NCI-H748 (cell line): ENCODE results near the gene NRXN3.

Source experiments
- DNase-seq: peaks from one replicate; lab custom pipeline; 2025; ENCODE audit not compliant: unreplicated experiment; lab: John Stamatoyannopoulos, UW

NRXN3 gene

DNA sequence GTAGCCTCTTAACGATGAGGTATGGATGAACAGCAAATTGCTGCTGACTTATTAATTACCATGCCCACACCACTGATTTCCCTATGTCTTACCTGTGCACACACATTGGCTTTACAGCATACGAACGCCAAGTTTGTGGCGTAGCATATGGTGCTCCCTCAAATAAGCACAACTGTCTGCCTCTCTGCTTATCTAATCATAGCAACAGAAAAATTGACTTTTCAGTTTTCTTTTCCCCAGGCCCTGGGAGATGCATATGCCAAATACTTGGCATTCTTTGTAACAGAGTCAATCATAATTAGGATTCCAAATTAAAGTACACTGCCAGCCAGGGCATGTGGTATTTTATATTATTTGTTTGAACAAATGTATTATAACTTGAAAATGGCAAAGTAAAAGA, 1415.7 kb downstream of the NRXN3 start:
- no peak for DNase-seq

DNA sequence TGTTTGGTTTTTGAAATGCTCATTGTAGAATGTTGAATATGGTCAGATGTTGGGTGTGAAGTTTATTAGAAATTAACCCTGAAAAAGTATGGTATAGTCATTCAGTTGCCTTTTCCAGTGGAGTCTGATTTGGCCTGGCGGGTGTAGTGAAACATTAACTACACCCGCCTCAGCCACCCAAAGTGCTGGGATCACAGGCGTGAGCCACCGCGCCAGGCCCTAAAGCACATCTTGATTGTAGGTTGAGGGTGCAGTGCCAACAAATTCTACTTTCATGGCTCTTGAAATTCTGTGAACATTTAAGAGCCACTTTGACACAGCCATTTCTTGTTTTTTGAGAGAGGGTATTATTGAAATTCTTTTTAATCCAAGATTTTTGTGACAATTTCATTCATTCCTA, 1416.2 kb downstream of the NRXN3 start:
- no peak for DNase-seq

DNA sequence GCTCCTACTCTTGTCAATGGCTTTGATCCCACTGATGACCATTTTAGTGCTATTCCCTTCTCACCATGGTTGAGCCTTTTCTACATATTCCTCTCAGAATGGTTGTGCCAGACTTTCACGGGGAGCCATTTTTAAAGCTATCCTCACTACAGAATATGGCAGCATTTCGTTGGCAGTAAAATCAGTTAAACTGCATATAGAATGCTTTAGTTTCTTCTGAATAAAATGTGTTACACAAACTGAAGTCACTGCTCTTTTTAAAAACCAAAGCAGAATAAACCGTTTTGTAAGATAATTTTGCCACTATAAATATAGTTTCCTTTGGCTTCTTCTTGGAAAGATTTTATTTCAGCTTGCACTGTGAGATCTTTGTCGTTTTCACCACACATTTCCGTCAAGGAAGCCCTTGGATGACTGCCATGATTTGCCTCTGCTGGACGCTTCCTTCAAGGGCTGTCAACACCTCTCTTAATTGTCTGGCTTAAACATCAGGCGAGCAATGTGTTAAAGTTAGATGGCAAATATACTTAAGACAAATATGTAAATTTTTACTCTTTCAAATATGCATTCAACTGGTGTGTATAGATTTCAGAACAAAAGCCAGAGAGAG, 1416.9 kb downstream of the NRXN3 start:
- no peak for DNase-seq

GRCh38 chr14:79587875-79588274, 1417.7 kb downstream of the NRXN3 start:
- DNase-seq: no peak

- DNase-seq: no peak
Observed at GRCh38 chr14:79588398-79588797, 1418.2 kb downstream of the NRXN3 start.

GRCh38 chr14:79596551-79596950, 1426.4 kb downstream of the NRXN3 start:
- no peak for DNase-seq

- no peak for DNase-seq
Observed at GRCh38 chr14:79597566-79597965, 1427.4 kb downstream of the NRXN3 start.

DNA sequence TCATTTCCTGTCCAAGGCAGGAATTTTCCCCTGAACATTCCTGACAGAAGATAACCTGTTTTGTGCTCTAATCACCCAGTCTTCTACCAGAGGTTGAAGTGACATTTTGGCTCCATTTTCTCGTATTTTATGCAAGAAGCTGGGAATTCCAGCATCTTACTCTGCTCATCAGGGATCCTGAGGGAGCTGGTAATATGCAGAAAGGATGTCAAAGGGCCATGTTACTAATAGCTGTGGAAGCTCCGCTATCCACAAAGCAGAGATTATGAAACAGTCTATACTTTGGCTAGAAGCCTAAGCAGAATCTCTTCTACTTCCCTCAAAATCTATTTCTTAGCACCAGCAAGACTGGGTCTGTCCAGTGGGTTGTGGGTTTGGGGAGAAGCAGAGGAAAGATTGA, 1428.2 kb downstream of the NRXN3 start:
- DNase-seq: no peak

DNA sequence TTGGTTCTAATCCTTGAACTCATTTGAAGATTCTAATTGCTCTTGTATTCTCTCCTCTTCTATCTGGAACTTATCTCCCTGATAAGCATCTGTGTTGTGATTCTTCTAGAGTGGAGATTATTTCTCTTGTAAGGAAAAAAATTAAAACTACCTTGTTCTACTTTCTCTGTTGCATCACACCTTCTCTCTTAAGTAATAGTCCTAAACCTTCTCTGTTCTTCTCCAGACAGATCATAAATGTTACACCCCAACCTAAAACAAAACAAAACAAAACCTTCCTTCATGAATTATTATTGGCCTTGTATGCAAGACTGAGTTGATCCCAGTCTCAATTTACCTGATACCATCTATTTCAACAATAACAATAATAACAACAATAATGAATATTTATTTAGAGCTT, 1429.1 kb downstream of the NRXN3 start:
- no peak for DNase-seq

- no peak for DNase-seq
Observed at GRCh38 chr14:79600406-79600805, 1430.2 kb downstream of the NRXN3 start.

DNA sequence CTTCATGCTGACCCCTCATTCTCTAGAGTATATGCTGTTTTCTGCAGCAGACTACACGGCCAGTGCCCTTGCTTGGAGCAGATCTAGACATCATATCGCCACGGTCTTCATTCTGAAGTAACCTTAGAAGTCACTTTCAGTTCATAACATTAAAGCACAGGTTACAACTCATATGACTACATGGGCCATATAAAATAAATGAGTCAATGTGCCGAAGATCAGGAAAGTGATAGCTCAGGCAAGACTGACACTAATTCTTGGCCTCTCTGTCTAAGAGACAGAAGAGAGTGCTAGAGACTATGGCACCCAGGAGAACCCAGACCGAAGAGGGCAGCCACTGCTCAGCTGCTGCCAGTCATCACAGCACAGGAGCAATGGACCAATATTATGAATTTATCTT, 1431.4 kb downstream of the NRXN3 start:
- no peak for DNase-seq

- no peak for DNase-seq
Observed at GRCh38 chr14:79602045-79602444, 1431.9 kb downstream of the NRXN3 start.

DNA sequence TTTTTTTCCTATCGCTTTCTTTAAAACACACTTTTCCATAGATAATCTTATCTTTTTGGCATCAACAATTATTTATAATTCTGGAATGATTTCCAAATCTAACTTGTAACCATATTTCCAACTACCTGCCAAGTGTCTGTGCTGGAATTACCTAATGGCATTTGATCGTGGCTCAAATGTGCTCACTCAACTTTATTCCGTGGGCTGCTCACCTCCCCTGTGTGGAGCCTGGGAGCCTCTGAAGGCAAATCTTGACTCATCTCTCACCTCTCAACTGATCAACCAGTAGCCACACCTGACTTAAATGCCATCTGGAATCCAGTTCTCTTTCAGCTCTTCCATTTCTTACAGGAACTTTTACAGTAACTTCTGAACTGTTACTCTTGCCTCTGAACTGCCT, 1432.6 kb downstream of the NRXN3 start:
- DNase-seq: no peak

DNA sequence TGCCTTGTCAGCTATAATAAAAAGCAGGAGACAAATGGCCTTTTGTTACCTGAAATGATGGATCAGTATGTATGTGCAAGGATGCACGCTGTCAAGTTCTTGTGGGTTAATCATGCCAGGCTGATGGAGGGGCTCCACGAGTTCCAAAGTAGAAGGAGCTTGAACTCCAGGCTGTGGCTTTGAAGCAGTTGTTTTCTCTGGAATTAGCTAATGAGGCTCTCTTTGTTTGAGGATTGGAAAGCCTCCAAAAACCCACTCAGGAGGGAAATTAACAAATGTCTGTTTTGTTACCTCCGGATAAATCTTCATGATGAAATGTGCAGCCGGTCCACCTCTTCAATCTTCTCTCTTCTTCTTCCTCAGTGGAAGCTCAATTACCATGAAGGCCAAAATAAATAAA, 1435.7 kb downstream of the NRXN3 start:
- DNase-seq: peak; percentile 93

DNA sequence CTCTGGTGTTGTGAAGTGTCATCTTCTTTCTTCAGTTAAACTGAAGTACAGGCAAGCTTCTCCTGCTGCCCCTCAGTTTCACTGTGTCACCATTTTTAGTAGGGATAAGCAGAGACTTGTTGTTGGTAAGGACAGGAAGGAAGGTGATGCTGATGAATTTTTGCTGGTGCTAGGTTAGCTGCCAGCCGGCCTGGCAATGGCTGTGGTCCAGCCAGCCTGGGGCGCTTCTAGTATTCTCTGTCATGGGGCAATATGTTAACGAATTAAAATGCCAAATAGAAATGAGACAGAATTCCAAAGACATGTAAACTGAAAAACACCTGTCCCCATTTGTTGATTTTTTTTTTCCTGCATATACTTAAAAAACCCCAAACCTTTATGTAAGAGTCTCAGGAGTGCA, 1438.3 kb downstream of the NRXN3 start:
- no peak for DNase-seq

GRCh38 chr14:79613625-79614024, 1443.5 kb downstream of the NRXN3 start:
- no peak for DNase-seq

GRCh38 chr14:79614448-79614847, 1444.3 kb downstream of the NRXN3 start:
- no peak for DNase-seq

DNA sequence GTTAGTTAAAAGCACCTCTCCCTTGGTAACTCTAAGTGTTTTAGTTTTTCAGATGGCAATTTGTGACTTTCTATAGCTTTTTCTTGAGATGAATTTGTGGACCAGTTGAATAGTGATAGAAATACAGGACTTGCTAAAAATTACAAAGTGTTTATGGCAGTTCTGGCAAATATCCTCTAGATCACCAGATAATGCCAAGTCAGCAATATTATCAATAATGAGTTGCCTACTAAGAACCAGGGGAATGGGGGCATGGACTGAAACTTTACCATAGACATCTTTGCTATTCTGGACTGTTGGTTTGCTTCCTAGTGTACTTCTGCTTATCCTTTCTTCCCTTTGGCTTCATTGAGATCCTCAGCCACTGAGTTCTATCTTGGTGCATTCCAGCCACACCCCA, 1456.9 kb downstream of the NRXN3 start:
- DNase-seq: no peak

DNA sequence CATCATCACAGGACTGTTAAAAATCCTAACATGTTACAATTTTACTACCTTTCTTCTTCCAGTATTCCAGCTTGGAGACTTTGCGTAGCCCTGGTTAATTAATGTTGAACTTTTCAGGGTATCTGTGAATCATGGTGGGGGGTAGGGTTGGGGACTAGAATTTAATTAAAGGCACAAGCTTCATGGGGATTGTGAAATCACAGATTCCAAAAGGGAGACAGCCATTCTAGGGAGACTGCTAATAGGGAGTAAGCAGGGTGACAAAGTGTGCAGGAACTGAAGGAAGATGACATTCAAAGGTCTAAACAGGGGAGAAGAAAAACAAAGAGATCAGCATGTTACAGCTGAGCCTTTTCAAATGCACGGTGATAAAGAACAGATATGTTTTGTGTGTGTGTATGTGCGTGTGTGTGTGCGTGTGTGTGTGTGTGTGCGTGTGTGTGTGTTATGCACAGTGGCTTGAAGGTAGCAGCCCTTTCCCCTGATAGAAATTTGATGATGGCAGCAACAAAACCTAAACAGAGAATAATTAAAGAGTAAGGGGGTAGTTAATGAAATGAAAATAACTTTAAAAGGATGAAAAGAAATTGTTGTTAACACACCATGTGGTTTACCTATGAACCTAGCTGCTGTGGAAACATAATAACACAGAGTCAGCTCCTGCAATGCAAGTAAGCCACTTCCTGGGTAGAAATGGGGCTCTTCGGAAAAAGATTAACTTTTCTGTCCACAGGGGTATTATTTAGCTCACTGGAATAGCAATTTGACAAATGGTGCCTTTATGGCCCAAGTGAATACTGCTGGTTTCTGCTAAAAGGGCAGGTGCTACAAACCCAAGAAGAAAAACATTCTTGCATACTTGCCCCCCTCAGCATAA, 1459.5 kb downstream of the NRXN3 start:
- DNase-seq: no peak

GRCh38 chr14:79630288-79630960, 1460.3 kb downstream of the NRXN3 start:
- no peak for DNase-seq

DNA sequence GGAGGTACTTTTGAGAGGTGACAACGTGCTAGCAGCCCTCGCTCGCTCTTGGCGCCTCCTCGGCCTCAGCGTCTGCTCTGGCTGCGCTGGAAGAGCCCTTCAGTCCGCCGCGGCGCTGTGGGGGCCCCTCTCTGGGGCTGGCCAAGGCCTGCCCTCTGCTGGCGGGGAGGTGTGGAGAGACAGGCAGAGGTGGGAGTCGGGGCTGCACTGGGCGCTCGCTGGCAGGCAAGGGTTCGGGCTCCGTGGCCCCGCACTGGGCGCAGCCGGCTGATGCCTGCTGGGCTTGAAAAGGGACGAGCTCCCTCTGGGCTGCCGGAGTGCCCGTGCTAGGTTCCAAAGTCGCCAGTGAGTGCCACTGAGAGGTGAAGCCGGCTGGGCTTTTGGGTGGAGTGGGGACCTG, 1461.1 kb downstream of the NRXN3 start:
- peak; percentile 16 for DNase-seq

DNA sequence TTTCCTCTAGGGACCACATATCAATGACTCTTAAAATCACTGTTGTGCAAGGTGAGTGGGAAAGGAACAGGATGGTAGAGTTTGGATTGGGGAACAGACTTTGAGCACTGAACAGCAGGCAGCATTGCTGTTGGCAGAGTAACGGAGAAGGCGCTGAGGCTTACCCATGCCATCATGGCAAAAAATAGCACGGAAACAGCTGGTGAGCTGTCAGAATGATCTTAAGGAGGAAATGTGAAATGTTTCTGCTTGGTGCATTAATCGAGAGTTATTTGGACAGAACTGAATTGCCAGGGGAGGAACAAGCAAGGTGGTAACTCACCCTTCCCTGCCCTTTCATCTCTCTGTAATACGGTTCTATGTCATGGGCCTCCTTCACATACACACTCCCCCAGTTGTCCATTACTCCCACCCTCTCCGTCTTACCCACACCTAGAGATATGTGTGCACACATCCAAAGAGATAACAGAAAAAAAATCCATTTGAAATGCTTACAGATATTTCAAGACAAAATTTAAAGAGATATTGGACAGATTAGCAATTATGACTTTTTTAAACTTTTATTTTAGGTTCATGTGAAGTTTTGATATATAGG, 1468.6 kb downstream of the NRXN3 start:
- DNase-seq: no peak
